Measurements from ENCODE around the gene C3orf80. TPM values are rescaled to one million over a fixed set of nuclear protein-coding genes. Genes with fewer than 3 reads are reported as not detected.

Gene C3orf80
- total RNA-seq, 1 donor from 2014 or later, result not detected

GRCh38 chr3:160213191-160213590 lies 12.0 kb upstream of the C3orf80 start:
- Histone ChIP-seq H3K4me1 (no peaks in the 10 kb centered on the region), H3K27me3 (no peaks in the 10 kb centered on the region), H3K36me3 (no peaks in the 10 kb centered on the region), H3K9me3 (no peaks in the 10 kb centered on the region), H3K4me3 (no peak overlapping the region), H3K27ac (no peak overlapping the region)
- TF ChIP-seq CTCF (IDR thresholded peaks at IDR 0.05) (no peak), POLR2A (IDR thresholded peaks at IDR 0.05) (no peak), POLR2AphosphoS5 (IDR thresholded peaks at IDR 0.05; ENCODE audit: insufficient read depth in 1 of 2, low read depth in 1 of 2) (no peak)
- intact Hi-C loops (cut with DNase I), result no loop called here
- no peak for DNase-seq (ENCODE audit: extremely low spot score in 2 of 2)

- no peak overlapping the region for H3K4me3 ChIP-seq
- DNase-seq (ENCODE audit: extremely low spot score in 2 of 2), result no peak
- peaks cover 7% of the 10 kb centered on the region for H3K4me1 ChIP-seq
- H3K9me3 ChIP-seq, result no peaks in the 10 kb centered on the region
- intact Hi-C loops (cut with DNase I), result no loop called here
- H3K27ac ChIP-seq, result no peak overlapping the region
- H3K27me3 ChIP-seq, result no peaks in the 10 kb centered on the region
- no peaks in the 10 kb centered on the region for H3K36me3 ChIP-seq
- no peak for TF ChIP-seq POLR2A (IDR thresholded peaks at IDR 0.05)
- no peak for TF ChIP-seq CTCF (IDR thresholded peaks at IDR 0.05)
- no peak for TF ChIP-seq POLR2AphosphoS5 (IDR thresholded peaks at IDR 0.05; ENCODE audit: insufficient read depth in 1 of 2, low read depth in 1 of 2)
Measured at GRCh38 chr3:160217675-160218074, 7.5 kb upstream of the C3orf80 start.

DNA sequence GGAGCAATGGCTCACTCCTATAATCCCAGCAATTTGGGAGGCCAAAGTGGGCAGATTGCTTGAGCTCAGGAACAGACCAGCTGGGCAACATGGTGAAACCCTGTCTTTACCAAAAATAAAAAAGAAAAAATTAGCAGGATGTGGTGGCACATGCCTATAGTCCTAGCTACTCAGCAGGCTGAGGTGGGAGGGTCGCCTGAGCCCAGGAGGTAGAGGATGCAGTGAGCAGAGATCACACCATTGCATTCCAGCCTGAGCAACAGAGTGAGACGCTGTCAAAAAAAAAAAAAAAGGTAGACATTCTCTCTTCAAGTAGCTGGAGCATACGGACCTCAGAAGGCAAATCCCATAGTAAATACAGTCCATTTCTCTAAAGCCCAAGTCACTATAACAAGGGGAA lies 7.1 kb upstream of the C3orf80 start:
- H3K27me3 ChIP-seq, result no peaks in the 10 kb centered on the region
- no peak overlapping the region for H3K27ac ChIP-seq
- no peaks in the 10 kb centered on the region for H3K9me3 ChIP-seq
- DNase-seq (ENCODE audit: extremely low spot score in 2 of 2), result no peak
- H3K4me1 ChIP-seq, result peaks cover 7% of the 10 kb centered on the region
- H3K4me3 ChIP-seq, result no peak overlapping the region
- TF ChIP-seq POLR2A (IDR thresholded peaks at IDR 0.05), result no peak
- no peak for TF ChIP-seq CTCF (IDR thresholded peaks at IDR 0.05)
- TF ChIP-seq POLR2AphosphoS5 (IDR thresholded peaks at IDR 0.05; ENCODE audit: insufficient read depth in 1 of 2, low read depth in 1 of 2), result no peak
- H3K36me3 ChIP-seq, result no peaks in the 10 kb centered on the region
- intact Hi-C loops (cut with DNase I), result no loop called here

DNA sequence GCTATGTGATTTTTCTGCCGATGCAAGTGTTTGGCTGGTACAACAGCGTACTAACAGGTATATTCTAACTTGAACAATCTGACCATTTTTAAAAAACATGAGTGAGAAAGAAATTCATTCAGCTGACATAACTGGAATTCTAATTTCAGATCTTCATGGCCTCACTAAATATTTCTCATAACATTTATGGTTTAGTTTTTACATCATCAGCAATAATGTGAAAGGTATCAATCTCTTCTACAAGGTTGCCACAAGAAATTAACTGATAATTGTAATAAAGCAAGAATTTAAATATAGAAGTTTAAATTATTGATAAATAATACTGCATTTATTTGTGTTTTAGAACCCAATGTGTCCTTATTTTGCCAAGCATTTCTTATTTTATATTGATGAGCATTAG lies 5.2 kb upstream of the C3orf80 start:
- no peak overlapping the region for H3K27ac ChIP-seq
- H3K36me3 ChIP-seq, result no peaks in the 10 kb centered on the region
- H3K4me3 ChIP-seq, result no peak overlapping the region
- no peak for DNase-seq (ENCODE audit: extremely low spot score in 2 of 2)
- intact Hi-C loops (cut with DNase I), result no loop called here
- no peaks in the 10 kb centered on the region for H3K27me3 ChIP-seq
- no peaks in the 10 kb centered on the region for H3K9me3 ChIP-seq
- peaks cover 16% of the 10 kb centered on the region for H3K4me1 ChIP-seq
- TF ChIP-seq POLR2AphosphoS5 (IDR thresholded peaks at IDR 0.05; ENCODE audit: insufficient read depth in 1 of 2, low read depth in 1 of 2) (no peak), POLR2A (IDR thresholded peaks at IDR 0.05) (no peak), CTCF (IDR thresholded peaks at IDR 0.05) (no peak)

- Histone ChIP-seq H3K4me1 (peaks cover 22% of the 10 kb centered on the region), H3K9me3 (no peaks in the 10 kb centered on the region), H3K36me3 (no peaks in the 10 kb centered on the region), H3K27me3 (no peaks in the 10 kb centered on the region), H3K27ac (no peak overlapping the region), H3K4me3 (no peak overlapping the region)
- TF ChIP-seq POLR2A (IDR thresholded peaks at IDR 0.05), result no peak
- TF ChIP-seq POLR2AphosphoS5 (IDR thresholded peaks at IDR 0.05; ENCODE audit: insufficient read depth in 1 of 2, low read depth in 1 of 2), result no peak
- no peak for DNase-seq (ENCODE audit: extremely low spot score in 2 of 2)
- intact Hi-C loops (cut with DNase I), result no loop called here
Measured at GRCh38 chr3:160221019-160221418, 4.2 kb upstream of the C3orf80 start.

All from vagina (tissue), 2 donors.